ENCODE results near the gene GAB3.
"Not testable (repeated sequence)": the region's sequence is repeated elsewhere in the genome, so short reads cannot be mapped to it uniquely, and the experiment has no call there.

Gene GAB3

GRCh38 chrX:154660541-154660940 lies 90.3 kb downstream of the GAB3 start:
- Histone ChIP-seq H3K9me3 (ENCODE audit: control insufficient read depth, insufficient read depth, low read length) (no peaks in the 10 kb centered on the region), H3K4me1 (ENCODE audit: control insufficient read depth, insufficient read depth, low read length) (no peaks in the 10 kb centered on the region), H3K9ac (ENCODE audit: low read depth, low read length) (no peak overlapping the region), H3K27me3 (ENCODE audit: control insufficient read depth, insufficient read depth, low read length) (no peaks in the 10 kb centered on the region), H3K36me3 (ENCODE audit: control insufficient read depth, insufficient read depth, low read length) (no peaks in the 10 kb centered on the region), H3K4me3 (ENCODE audit: low read depth, low read length) (no peak overlapping the region)

- no peak overlapping the region for H3K9ac ChIP-seq (ENCODE audit: low read depth, low read length)
- H3K36me3 ChIP-seq (ENCODE audit: control insufficient read depth, insufficient read depth, low read length): no peaks in the 10 kb centered on the region
- H3K4me1 ChIP-seq (ENCODE audit: control insufficient read depth, insufficient read depth, low read length): no peaks in the 10 kb centered on the region
- H3K4me3 ChIP-seq (ENCODE audit: low read depth, low read length): no peak overlapping the region
- H3K9me3 ChIP-seq (ENCODE audit: control insufficient read depth, insufficient read depth, low read length): no peaks in the 10 kb centered on the region
- H3K27me3 ChIP-seq (ENCODE audit: control insufficient read depth, insufficient read depth, low read length): no peaks in the 10 kb centered on the region
Observed at GRCh38 chrX:154658957-154659356, 91.9 kb downstream of the GAB3 start.

- Histone ChIP-seq H3K9me3 (ENCODE audit: control insufficient read depth, insufficient read depth, low read length) (no peaks in the 10 kb centered on the region), H3K9ac (ENCODE audit: low read depth, low read length) (no peak overlapping the region), H3K4me1 (ENCODE audit: control insufficient read depth, insufficient read depth, low read length) (no peaks in the 10 kb centered on the region)
Observed at GRCh38 chrX:154658187-154658586, 92.7 kb downstream of the GAB3 start.

GRCh38 chrX:154657226-154657805 lies 93.6 kb downstream of the GAB3 start:
- no peaks in the 10 kb centered on the region for H3K36me3 ChIP-seq (ENCODE audit: control insufficient read depth, insufficient read depth, low read length)
- no peaks in the 10 kb centered on the region for H3K27me3 ChIP-seq (ENCODE audit: control insufficient read depth, insufficient read depth, low read length)
- H3K9ac ChIP-seq (ENCODE audit: low read depth, low read length): no peak overlapping the region
- no peak overlapping the region for H3K4me3 ChIP-seq (ENCODE audit: low read depth, low read length)
- H3K4me1 ChIP-seq (ENCODE audit: control insufficient read depth, insufficient read depth, low read length): no peaks in the 10 kb centered on the region
- no peaks in the 10 kb centered on the region for H3K9me3 ChIP-seq (ENCODE audit: control insufficient read depth, insufficient read depth, low read length)

More at GRCh38 chrX:154658187-154658586, 92.7 kb downstream of the GAB3 start:
- H3K36me3 ChIP-seq (ENCODE audit: control insufficient read depth, insufficient read depth, low read length): no peaks in the 10 kb centered on the region
- H3K27me3 ChIP-seq (ENCODE audit: control insufficient read depth, insufficient read depth, low read length): no peaks in the 10 kb centered on the region
- H3K4me3 ChIP-seq (ENCODE audit: low read depth, low read length): no peak overlapping the region

DNA sequence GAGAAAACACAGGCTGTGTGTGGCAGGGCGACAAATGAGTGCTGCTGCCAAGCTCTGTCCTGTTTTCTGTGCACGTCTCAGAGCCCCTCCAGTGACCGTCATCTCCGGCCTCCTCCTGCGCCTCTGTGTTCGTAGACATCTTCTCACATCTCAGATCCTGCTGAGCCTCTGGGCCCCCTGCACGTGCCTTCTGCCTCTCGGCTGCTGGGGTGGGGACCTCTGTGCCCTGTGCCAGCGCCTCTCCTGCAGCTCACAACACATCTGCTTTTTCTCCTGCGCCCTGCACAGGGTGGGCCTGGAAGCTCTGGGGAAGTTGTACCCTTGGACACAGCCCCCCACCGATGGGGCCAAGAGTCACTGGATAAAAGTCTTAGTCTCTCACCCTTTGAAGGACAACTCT lies 95.1 kb downstream of the GAB3 start:
- Histone ChIP-seq H3K4me1 (ENCODE audit: control insufficient read depth, insufficient read depth, low read length) (no peaks in the 10 kb centered on the region), H3K27me3 (ENCODE audit: control insufficient read depth, insufficient read depth, low read length) (no peaks in the 10 kb centered on the region), H3K4me3 (ENCODE audit: low read depth, low read length) (no peak overlapping the region), H3K9me3 (ENCODE audit: control insufficient read depth, insufficient read depth, low read length) (no peaks in the 10 kb centered on the region), H3K9ac (ENCODE audit: low read depth, low read length) (no peak overlapping the region), H3K36me3 (ENCODE audit: control insufficient read depth, insufficient read depth, low read length) (no peaks in the 10 kb centered on the region)

- Histone ChIP-seq H3K36me3 (ENCODE audit: control insufficient read depth, insufficient read depth, low read length) (no peaks in the 10 kb centered on the region), H3K4me3 (ENCODE audit: low read depth, low read length) (no peak overlapping the region), H3K9me3 (ENCODE audit: control insufficient read depth, insufficient read depth, low read length) (no peaks in the 10 kb centered on the region), H3K9ac (ENCODE audit: low read depth, low read length) (no peak overlapping the region), H3K27me3 (ENCODE audit: control insufficient read depth, insufficient read depth, low read length) (no peaks in the 10 kb centered on the region), H3K4me1 (ENCODE audit: control insufficient read depth, insufficient read depth, low read length) (no peaks in the 10 kb centered on the region)
Observed at GRCh38 chrX:154655346-154655745, 95.5 kb downstream of the GAB3 start.

DNA sequence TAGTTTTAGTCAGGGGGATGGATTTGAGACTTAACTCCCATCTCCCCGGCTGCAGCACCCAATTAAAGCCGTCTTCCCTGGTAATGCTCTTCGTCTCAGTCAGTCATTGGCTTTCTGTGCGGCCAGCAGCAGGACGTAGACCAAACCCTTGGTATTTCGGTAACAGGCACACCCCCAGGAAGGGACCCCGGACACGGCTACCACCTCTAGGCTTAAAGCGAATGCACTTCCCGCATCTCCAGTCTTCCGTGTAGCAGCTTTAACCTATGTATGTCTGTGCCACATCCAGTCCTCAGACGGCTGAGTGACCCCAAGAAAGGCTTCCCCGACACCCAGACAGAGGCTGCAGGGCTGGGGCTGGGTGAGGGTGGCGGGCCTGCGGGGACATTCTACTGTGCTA lies 96.0 kb downstream of the GAB3 start:
- H3K9ac ChIP-seq (ENCODE audit: low read depth, low read length): no peak overlapping the region
- H3K4me1 ChIP-seq (ENCODE audit: control insufficient read depth, insufficient read depth, low read length): no peaks in the 10 kb centered on the region
- no peaks in the 10 kb centered on the region for H3K27me3 ChIP-seq (ENCODE audit: control insufficient read depth, insufficient read depth, low read length)
- H3K9me3 ChIP-seq (ENCODE audit: control insufficient read depth, insufficient read depth, low read length): no peaks in the 10 kb centered on the region
- no peaks in the 10 kb centered on the region for H3K36me3 ChIP-seq (ENCODE audit: control insufficient read depth, insufficient read depth, low read length)
- no peak overlapping the region for H3K4me3 ChIP-seq (ENCODE audit: low read depth, low read length)

- H3K27me3 ChIP-seq (ENCODE audit: control insufficient read depth, insufficient read depth, low read length): no peaks in the 10 kb centered on the region
- no peak overlapping the region for H3K4me3 ChIP-seq (ENCODE audit: low read depth, low read length)
- H3K9me3 ChIP-seq (ENCODE audit: control insufficient read depth, insufficient read depth, low read length): no peaks in the 10 kb centered on the region
- no peaks in the 10 kb centered on the region for H3K36me3 ChIP-seq (ENCODE audit: control insufficient read depth, insufficient read depth, low read length)
- H3K9ac ChIP-seq (ENCODE audit: low read depth, low read length): no peak overlapping the region
- H3K4me1 ChIP-seq (ENCODE audit: control insufficient read depth, insufficient read depth, low read length): no peaks in the 10 kb centered on the region
Observed at GRCh38 chrX:154654372-154654771, 96.5 kb downstream of the GAB3 start.

GRCh38 chrX:154653413-154653812 lies 97.5 kb downstream of the GAB3 start, which contains the start of gene CTAG2:
CTAG2 (minus strand) TSS chrX:154653579; CDS start chrX:154653515, 64 bp downstream.
- not testable (repeated sequence) for H3K9me3 ChIP-seq (ENCODE audit: control insufficient read depth, insufficient read depth, low read length); H3K4me1 ChIP-seq (ENCODE audit: control insufficient read depth, insufficient read depth, low read length); H3K36me3 ChIP-seq (ENCODE audit: control insufficient read depth, insufficient read depth, low read length); H3K4me3 ChIP-seq (ENCODE audit: low read depth, low read length); H3K9ac ChIP-seq (ENCODE audit: low read depth, low read length); H3K27me3 ChIP-seq (ENCODE audit: control insufficient read depth, insufficient read depth, low read length)

- Histone ChIP-seq H3K9me3 (ENCODE audit: control insufficient read depth, insufficient read depth, low read length) (no peaks in the 10 kb centered on the region), H3K36me3 (ENCODE audit: control insufficient read depth, insufficient read depth, low read length) (no peaks in the 10 kb centered on the region), H3K4me3 (ENCODE audit: low read depth, low read length) (no peak overlapping the region), H3K4me1 (ENCODE audit: control insufficient read depth, insufficient read depth, low read length) (no peaks in the 10 kb centered on the region), H3K9ac (ENCODE audit: low read depth, low read length) (no peak overlapping the region), H3K27me3 (ENCODE audit: control insufficient read depth, insufficient read depth, low read length) (no peaks in the 10 kb centered on the region)
Observed at GRCh38 chrX:154653048-154653401, 97.9 kb downstream of the GAB3 start.

DNA sequence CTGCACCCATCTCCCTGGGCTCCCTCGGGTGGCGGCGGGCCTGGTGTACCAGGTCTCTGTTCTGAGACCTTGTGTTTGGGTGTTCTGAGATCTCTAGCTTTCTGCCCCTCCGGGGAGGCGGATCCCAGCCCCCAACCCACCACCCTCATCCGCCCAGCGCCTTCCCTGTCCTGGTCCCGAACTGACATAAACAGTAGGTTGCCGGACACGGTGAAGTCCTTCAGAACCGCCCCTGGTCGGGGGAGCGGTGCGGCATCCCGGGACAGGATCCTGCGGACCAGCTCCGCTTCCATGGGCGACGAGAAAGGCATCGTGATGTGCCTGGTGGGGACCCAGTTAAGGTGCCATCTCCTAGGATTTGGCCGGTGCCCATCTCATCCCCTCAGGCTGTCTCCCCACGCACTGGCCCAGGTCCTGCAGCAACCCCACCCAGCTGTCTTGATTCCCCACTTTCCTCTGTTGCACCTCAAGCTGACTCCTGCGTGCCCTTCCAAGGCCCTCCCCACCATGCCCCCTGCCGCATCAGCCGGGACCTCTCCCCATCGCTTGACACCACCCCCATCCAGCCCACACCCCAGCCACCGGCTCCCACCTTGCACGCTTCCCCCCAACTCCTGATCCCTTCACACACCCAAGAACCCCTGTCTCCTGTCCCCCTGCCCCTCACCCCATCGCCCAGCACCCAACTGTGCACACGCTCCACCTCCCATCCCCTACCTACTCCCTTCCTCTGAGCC lies 98.4 kb downstream of the GAB3 start:
- no peak overlapping the region for H3K4me3 ChIP-seq (ENCODE audit: low read depth, low read length)
- no peaks in the 10 kb centered on the region for H3K36me3 ChIP-seq (ENCODE audit: control insufficient read depth, insufficient read depth, low read length)
- H3K9ac ChIP-seq (ENCODE audit: low read depth, low read length): no peak overlapping the region
- no peaks in the 10 kb centered on the region for H3K27me3 ChIP-seq (ENCODE audit: control insufficient read depth, insufficient read depth, low read length)
- H3K9me3 ChIP-seq (ENCODE audit: control insufficient read depth, insufficient read depth, low read length): no peaks in the 10 kb centered on the region
- no peaks in the 10 kb centered on the region for H3K4me1 ChIP-seq (ENCODE audit: control insufficient read depth, insufficient read depth, low read length)

DNA sequence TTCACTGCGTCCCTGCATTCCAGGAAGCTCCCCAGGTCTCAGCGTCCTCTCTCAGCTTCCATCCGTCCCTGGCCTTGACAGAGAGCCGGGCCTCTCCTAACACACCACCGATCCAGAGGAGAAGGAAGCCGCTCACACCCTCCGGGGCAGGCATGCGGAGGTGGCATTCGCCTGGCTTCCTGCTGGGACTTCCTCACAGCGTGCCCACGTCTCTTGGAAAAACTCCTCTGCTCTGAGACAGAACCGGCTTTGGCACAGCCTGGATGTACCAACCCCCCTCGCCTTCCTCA lies 100.7 kb downstream of the GAB3 start:
- Histone ChIP-seq H3K9ac (ENCODE audit: low read depth, low read length) (no peak overlapping the region), H3K9me3 (ENCODE audit: control insufficient read depth, insufficient read depth, low read length) (no peaks in the 10 kb centered on the region), H3K4me1 (ENCODE audit: control insufficient read depth, insufficient read depth, low read length) (no peaks in the 10 kb centered on the region), H3K4me3 (ENCODE audit: low read depth, low read length) (no peak overlapping the region), H3K27me3 (ENCODE audit: control insufficient read depth, insufficient read depth, low read length) (no peaks in the 10 kb centered on the region), H3K36me3 (ENCODE audit: control insufficient read depth, insufficient read depth, low read length) (no peaks in the 10 kb centered on the region)

All from iPS-15b (cell line).